T-cell (primary cell): ENCODE measurements around the gene DYNC1I2. TPM values are rescaled to one million over a fixed set of nuclear protein-coding genes. Genes with fewer than 3 reads are reported as not detected.

ENCODE experiments used
- total RNA-seq, 35 experiments: library from RNA in 6 of 35; stranded (reverse) in 6 of 35; fragments of 120-200 nt in 1 of 35; gene quantifications; one replicate each; pipeline versions ENCODE4 v1.2.1 to v1.2.4 and lab custom pipeline; 2013 to 2026

The DYNC1I2 gene
- total RNA-seq, 5 donors from 2014 or later (not counting 1 experiment from before 2014, with no cell fraction given) = 25.6 to 43.7 (median 42.4) TPM

Other genes with a start within 250 kb of the DYNC1I2 start
- gene CYBRD1, start 165.0 kb upstream of the DYNC1I2 start, total RNA-seq = 1 to 10 TPM in 3 of 5 donors, under 1 TPM in 2; 0.23 to 1.8 (median 1.0) TPM
- gene SLC25A12, start 206.8 kb downstream of the DYNC1I2 start, total RNA-seq = 10 to 100 TPM; 11.7 to 19.0 (median 13.3) TPM
- gene HAT1, start 235.0 kb downstream of the DYNC1I2 start, total RNA-seq = 10 to 100 TPM; 18.0 to 24.8 (median 22.9) TPM